HG02885 (cell line): ENCODE data around the gene STX7.
A peak's percentile ranks its signal among the peaks of the same experiment; 100 is the strongest.

Source experiments
- ATAC-seq: cut with Tn5 transposase; IDR thresholded peaks from one replicate; pipeline ENCODE4 v1.9.1; 2021; ENCODE audit warnings: mild to moderate bottlenecking; ENCODE audit not compliant: unreplicated experiment, poor library complexity

STX7 gene

DNA sequence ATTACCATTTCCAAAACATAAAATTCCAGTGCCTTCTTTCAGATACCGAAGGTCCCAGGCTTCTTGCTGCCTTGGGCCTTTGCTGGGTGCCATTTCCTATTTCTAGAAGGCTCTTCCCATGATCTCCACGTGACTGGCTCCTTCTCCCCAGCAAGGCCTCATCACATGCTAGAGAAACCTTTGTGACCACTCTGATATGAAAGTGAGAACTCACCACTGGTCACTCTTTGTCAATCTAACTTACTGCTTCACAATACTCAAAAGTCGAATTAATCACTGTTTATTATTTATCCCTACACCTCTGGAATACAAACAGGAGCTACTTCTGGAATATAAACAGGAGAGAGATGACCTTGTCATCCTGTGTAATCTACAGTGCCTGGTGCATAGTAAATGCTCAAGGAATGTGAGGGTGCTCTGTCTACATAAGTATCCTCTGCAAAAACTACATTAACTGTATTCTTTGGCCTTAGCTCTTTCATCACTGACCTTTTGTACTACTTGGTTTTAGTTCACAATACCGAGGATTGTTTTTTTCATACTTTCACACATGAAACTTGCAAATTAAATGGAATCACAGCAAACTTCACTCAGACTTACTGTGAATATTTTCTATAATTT lies 1.6 kb downstream of the STX7 start:
- peak; percentile 17 for ATAC-seq

DNA sequence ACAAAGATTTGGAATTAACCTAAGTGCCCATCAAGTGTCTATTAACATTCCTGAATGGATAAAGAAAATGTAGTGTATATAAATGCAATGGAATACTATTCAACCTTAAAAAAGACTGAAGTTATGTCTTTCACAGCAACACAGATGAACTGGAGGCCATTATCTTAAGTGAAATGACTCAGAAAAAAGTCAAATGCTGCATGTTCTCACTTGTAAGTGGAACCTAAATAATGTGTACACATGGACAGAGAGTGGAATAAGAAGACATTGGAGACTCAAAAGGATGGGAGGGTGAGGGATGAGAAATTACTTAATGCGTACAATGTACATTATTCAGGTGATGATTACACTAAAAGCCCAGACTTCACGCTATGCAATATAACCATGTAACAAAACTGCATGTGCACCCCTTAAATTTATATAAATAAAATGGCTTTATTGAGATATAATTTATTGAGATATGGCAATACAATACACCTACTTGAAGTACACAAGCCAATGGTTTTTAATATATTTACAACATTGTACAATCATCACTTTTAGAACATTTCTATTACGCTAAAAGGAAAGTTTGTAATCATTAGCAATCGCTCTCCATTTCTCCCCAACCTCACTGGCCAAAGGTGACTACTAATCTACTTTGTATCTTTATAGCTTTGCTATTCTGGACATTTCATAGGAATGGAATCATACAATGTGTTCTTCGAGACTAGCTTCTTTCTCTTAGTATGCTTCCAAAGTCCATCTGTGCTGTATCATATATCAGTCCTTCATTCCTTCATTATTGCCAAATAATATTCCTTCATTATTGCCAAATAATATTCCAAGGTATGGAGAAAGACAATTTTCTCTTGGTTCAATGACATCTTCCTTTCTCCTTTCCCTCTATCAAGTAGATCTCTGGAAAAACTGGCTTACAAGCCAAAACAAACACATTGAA lies 5.8 kb downstream of the STX7 start:
- no peak for ATAC-seq

GRCh38 chr6:132506461-132506860 lies 6.5 kb downstream of the STX7 start:
- ATAC-seq = no peak

GRCh38 chr6:132505158-132505557 lies 7.8 kb downstream of the STX7 start:
- peak; percentile 40 for ATAC-seq

DNA sequence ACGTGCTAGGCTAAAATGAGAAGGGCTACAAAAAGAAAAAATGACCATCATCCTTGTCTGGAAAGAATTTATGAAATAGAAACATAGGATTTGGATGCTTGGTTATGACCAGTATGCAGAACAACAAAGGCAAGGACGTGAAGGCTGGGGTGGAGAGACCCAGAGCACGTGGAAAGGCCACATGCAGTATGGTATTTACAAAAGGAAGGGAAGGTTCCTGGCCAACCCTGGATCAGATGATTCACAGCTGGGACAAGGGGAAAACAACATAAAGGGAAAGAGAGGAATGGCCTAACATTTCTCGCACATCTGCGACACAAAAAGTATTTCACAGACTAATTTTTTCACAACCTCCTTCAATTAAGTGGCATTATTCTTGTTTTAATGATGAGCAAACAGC lies 8.2 kb downstream of the STX7 start:
- no peak for ATAC-seq

GRCh38 chr6:132499757-132500156 lies 13.2 kb downstream of the STX7 start:
- ATAC-seq = no peak

- ATAC-seq = peak; percentile 58
Observed at GRCh38 chr6:132498638-132499037, 14.3 kb downstream of the STX7 start.

- ATAC-seq = no peak
Observed at GRCh38 chr6:132496519-132497180, 16.3 kb downstream of the STX7 start.

DNA sequence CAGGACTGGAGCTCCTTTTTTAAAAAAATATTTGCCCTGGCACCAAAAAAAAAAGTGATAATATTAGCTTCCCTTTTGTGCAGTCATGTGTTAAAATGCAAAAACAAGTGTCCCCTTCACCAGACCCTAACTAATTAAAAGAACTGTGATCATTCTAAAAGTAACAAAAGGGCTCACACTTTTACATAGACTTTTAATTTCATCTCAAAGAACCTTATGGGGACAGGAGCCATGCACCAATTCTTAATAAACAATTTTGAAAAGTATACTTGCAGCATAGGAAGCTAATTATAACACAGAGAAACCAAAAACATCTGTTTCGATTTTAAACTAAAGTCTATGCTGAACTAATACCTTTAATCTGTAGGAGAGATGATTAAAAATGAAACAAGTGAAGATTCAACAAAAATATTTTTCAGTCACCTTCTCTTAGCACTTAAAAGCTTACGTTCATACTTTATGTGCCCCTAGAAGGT lies 17.3 kb downstream of the STX7 start:
- peak; percentile 59 for ATAC-seq

DNA sequence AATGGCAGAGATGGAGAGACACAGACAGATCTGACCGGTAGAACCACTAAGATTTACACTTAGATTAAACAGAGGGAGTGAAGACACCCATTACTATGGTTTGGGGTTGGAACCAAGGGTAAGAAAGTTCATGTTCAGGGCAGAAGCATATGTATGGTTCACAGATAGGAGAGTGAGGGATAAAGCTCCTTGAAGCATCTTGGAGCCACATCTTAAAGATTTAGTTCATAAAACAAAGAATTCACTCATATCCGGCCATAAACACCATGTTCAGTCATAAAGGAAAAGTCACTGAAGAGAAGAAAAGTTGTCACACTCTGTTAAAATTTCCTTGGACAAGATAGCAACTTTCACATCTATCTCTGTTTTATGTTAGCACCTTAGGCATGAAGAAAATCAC lies 18.0 kb downstream of the STX7 start:
- peak; percentile 23 for ATAC-seq

- ATAC-seq = no peak
Observed at GRCh38 chr6:132491881-132492280, 21.0 kb downstream of the STX7 start.

DNA sequence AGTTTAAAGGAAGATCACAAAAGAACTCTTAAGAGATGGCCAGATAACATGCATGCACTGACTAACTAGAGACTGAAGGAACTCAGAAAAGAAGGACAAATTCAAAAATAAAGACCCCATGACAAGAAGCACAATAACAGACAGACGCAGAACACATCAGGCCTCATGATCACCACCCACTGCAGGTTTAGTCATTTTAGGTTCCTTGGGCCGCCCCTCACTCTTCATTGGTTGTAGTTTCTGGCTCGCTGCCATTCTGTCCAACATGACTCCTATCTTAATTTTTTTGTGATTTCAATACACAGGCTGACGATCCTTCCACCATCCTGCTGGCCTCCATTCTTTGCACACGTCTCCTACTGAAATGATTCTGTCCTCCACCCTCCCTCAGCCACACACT lies 21.6 kb downstream of the STX7 start:
- ATAC-seq = no peak

DNA sequence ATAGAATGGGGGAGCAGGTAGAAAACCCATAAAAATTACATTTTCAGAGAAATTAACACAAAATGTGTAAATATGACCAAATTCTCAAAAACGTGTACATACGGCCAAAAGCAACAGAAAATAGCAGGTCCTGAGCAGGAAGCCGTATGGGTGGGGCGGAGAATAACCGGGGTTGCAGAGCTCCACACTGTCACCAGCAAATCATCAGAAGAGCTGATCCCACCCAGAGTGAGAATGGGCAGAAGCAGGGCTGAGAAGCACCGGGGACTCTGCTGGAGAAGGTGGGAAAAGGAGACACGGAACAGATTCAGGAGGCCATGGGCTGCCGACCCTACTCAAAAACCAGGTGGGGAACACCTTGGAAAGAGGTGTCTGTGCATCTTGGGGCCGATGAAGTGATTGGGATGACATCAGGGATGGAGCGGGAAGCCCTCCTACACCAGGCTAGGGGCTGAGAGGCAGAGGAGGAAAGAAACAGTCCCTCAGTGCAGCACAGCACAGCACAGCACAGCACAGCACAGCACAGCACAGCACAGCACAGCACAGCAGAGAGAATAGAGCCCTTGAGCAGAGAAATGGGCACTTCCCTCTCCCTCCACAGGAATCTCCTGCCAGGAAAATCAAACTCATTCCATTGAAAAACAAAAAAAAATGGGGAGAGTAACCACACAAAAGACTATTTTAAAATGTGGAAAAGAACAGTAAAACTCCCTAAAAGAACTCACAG lies 22.3 kb downstream of the STX7 start:
- ATAC-seq = peak; percentile 66

GRCh38 chr6:132490024-132490423 lies 22.9 kb downstream of the STX7 start:
- peak; percentile 44 for ATAC-seq

DNA sequence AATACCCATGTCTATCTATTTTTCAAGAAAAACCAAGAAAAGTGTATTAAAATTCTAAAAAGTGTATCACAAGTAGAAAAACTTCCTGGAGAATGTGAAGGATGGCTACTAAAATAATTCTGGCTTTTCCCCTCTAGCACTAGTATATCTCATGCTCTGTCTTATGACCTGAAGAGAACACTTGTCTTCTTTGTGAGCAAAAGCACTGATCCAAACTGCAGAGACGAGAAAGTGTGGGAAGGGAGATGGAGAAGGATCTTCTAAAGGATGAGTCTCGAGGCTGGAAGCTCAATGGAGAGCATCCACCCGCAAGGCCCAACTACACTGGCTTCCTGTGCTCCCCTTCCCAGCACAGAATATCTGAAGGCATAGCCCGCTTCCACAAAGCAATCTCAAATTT lies 23.5 kb downstream of the STX7 start:
- no peak for ATAC-seq

- ATAC-seq = no peak
Observed at GRCh38 chr6:132487762-132488161, 25.2 kb downstream of the STX7 start.

DNA sequence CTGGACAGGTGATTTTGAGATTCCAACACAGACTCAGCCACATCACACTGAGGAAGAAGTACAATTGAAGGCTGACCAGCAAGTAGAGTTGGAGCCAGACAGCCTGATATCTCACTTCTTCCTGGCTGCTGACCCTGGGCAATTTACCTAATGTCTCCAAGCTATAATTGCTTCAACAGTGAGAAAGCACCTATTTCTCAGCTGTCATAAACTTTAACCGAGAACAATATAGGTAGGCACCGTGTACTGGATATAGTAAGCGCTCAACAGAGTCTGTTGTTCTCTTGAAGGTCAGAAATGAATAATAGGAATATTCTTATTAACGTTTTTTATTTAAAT lies 28.3 kb downstream of the STX7 start:
- no peak for ATAC-seq

- ATAC-seq = peak; percentile 73
Observed at GRCh38 chr6:132483779-132484679, 28.9 kb downstream of the STX7 start.

DNA sequence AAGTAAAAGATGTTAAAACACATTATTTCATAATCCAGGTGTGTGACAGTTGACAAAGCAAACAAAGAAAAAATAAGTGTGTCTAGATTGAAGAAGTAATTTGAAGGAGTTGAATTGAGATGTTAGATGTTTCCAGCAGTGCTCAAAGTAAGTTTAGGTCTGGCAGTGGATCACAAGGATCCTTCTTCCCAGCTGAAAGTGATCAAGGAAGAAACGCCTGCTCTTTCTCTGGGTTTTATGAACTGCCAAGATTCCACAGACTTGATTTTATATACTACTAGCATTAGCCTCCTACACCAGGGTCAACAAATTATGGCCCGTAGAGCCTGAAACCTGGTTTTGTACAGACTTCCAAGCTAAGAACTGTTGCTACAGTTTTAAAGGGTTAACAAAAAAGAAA lies 30.3 kb downstream of the STX7 start:
- ATAC-seq = no peak

GRCh38 chr6:132481189-132481588 lies 31.7 kb downstream of the STX7 start:
- ATAC-seq = peak; percentile 36
